Natural killer cell treated with Interleukin-12 subunit alpha and Interleukin-12 subunit beta and Interleukin-15 and Interleukin-18, amount 100 ng/mL, for 72 hours (primary cell): Measurements from ENCODE around the gene MGLL. TPM values are rescaled to one million over a fixed set of nuclear protein-coding genes. Genes with fewer than 3 reads are reported as not detected.

Source experiments
- ATAC-seq, 2 donors: fragments of 150-1000 bp; cut with Tn5 transposase in 1 of 2; sonication (Bioruptor Pico), chemical (Tn5 transposase) in 1 of 2; 2 replicates each; pipeline ENCODE4 v1.10.0; 2021
- DNase-seq: peaks from one replicate; pipeline ENCODE4 v3.0.0; 2022; ENCODE audit warnings: low spot score
- H3K27ac Mint-ChIP-seq, 2 donors: 1 replicate in 1 of 2; 2 replicates in 1 of 2; pipeline ENCODE4 v1.8.0; 2022; ENCODE audit warnings: mixed read lengths in 2 of 2, mild to moderate bottlenecking in 1 of 2, moderate library complexity in 1 of 2
- H3K27me3 Mint-ChIP-seq, 2 donors: 1 replicate in 1 of 2; 2 replicates in 1 of 2; pipeline ENCODE4 v1.8.0; 2022; ENCODE audit warnings: mixed read lengths in 2 of 2
- H3K36me3 Mint-ChIP-seq: one replicate; pipeline ENCODE4 v1.8.0; 2022; ENCODE audit warnings: mixed read lengths
- H3K4me1 Mint-ChIP-seq, 2 donors: 1 replicate in 1 of 2; 2 replicates in 1 of 2; pipeline ENCODE4 v1.8.0; 2022; ENCODE audit warnings: low read depth in 2 of 2, mixed read lengths in 2 of 2, mild to moderate bottlenecking in 1 of 2
- H3K4me3 Mint-ChIP-seq: one replicate; pipeline ENCODE4 v1.8.0; 2022; ENCODE audit warnings: mixed read lengths
- H3K9me3 Mint-ChIP-seq: 2 replicates; pipeline ENCODE4 v1.8.0; 2022; ENCODE audit warnings: mixed read lengths
- total RNA-seq, 2 donors: library from RNA; stranded (reverse); gene quantifications; one replicate each; pipeline ENCODE4 v1.2.3, GENCODE V29; 2022

MGLL gene
- total RNA-seq, 2 donors from 2014 or later: 2.1 to 3.2 TPM

DNA sequence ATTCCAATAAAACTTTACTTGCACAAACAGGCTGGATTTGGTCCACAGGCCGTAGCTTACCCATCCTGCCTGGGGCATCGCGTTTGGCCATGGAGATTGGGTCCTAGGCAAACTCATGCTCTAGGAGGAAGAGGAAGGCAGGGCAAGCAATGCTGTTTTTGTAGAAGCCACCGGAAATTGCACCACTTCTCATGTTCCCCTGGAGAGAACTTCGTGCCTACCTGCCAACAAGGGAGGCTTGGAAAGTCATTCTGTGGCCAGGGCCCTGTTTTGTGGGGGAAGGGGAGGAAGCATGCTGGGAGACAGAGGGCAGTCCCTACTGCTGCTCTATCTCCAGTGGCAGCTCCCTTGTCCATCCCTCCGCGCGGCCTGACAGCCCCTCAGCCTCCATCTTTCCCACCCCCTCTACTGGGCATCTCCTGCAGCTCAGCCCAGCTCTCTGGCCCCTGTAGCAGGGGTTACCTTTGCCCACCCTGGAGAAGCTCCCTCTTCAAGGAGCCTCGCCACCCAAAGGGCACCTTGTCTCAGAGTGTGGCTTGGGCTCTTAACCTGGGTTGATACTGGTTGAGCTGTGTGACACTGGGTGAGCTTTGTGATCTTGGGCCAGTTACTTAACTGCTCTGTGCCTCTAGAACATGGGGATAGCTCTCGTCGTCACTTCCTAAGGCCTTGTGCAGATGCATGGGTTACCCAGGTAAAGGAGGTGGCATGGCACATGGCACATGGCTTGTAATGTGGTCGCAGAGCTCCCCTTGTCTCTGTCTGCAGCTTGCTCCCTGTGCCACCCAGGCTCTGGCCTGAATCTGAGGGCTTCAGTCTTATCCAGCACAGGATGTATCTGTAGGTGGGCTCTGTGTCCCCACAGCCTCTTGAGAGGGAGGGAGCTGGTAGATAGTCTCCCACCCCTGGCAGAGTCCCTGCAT is 143.4 kb downstream of the MGLL start:
- ATAC-seq (no peak), DNase-seq (peak; percentile 35)
- Mint-ChIP-seq H3K27ac (no peak overlapping the region), H3K4me3 (no peak overlapping the region), H3K4me1 (peaks cover 14 to 20% of the 10 kb centered on the region in 2 donors), H3K27me3 (no peaks in the 10 kb centered on the region), H3K36me3 (no peaks in the 10 kb centered on the region), H3K9me3 (no peaks in the 10 kb centered on the region)

DNA sequence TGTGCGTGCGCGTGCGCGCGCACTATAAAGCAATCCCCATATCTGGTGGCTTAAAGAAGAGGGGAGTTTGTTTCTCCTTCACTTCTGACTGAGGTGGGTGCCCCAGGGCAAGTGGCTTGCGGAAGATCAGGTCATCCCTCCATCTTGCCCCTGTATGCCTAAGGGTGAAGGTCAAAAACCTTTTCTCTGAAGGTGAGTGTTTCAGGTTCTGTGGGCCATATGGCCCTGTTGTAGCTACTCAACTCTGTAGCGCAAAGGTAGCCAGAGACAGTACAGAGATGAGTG is 144.1 kb downstream of the MGLL start:
- Mint-ChIP-seq H3K27me3 (no peaks in the 10 kb centered on the region), H3K4me3 (no peak overlapping the region), H3K4me1 (peaks cover 20 to 22% of the 10 kb centered on the region in 2 donors), H3K9me3 (no peaks in the 10 kb centered on the region), H3K27ac (no peak overlapping the region), H3K36me3 (no peaks in the 10 kb centered on the region)
- ATAC-seq (no peak), DNase-seq (no peak)

DNA sequence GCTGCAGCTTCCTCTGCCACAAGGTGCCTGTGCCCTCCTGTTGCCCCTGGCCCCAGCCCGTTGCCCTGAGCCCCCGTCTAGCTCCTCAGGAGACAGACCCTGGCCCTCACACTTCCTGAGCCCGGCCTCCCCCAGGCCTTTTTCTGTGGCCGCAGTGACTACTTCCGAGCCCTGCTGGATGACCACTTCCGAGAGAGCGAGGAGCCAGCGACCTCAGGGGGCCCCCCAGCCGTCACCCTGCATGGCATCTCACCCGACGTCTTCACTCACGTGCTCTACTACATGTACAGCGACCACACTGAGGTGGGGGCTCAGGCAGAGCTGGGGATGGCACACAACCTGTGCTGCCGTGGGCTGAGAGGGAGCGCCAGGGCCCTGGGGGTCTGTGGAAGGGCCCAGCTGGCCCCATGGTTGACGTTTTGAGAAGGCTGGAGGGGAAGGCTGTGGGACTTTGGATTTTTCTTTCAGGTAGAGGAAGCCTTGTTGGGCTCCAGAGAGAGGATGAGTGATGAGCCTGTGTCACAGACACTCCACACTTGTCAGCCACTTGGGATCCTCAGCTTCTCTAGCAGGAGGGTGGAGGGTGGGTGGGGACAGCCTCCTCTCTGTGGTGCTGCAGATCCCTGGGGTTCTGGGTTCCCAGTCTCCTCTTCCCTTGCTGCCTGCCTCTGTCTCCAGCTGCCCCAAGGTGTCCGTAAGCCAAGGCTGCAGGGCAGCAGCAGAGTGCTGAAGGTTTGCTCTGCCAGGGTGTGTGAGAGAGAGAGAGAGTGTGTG is 144.6 kb downstream of the MGLL start:
- Mint-ChIP-seq H3K27me3 (no peaks in the 10 kb centered on the region), H3K27ac (no peak overlapping the region), H3K9me3 (no peaks in the 10 kb centered on the region), H3K4me3 (no peak overlapping the region), H3K4me1 (peaks cover 20 to 22% of the 10 kb centered on the region in 2 donors), H3K36me3 (no peaks in the 10 kb centered on the region)
- DNase-seq: peak; percentile 32
- ATAC-seq: no peak

DNA sequence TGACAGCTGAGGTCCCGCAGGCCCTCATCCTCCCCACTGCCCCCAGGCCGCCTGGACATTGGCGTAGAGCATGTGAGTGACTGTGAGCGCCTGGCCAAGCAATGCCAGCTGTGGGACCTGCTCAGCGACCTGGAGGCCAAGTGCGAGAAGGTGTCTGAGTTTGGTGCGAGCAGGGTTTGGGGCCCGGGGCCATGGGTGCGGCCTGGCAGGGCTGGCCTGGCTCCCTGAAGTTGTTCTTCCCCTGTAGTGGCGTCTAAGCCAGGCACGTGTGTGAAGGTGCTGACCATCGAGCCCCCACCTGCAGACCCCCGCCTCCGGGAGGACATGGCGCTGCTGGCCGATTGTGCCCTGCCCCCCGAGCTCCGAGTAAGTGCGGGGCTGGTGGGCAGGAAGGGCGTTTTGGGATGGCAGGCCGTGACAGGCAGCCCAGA is 145.4 kb downstream of the MGLL start:
- H3K9me3 Mint-ChIP-seq: no peaks in the 10 kb centered on the region
- H3K4me3 Mint-ChIP-seq: no peak overlapping the region
- peaks cover 22 to 23% of the 10 kb centered on the region in 2 donors for H3K4me1 Mint-ChIP-seq
- no peak overlapping the region for H3K27ac Mint-ChIP-seq
- H3K36me3 Mint-ChIP-seq: no peaks in the 10 kb centered on the region
- ATAC-seq (no peak), DNase-seq (peak; percentile 35)
- H3K27me3 Mint-ChIP-seq: no peaks in the 10 kb centered on the region

DNA sequence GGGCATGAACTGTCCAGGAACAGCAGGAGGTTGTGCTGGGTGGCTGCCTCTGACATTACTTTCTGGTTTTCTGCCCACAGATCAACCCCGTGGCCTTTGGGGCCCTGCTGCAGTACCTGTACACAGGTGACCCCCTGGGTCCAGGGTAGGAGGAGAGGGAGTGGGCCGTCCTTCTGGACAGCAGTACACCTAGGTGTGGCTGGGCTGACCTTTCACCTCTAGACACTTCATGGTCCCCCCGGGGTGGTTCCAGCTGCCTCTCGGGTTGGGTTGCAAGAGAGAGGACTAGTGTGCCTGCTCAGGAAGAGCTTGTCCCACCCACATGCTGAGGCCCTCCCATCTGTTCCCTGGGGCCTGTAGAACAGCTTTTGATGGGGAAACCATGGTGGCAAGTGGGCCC is 145.9 kb downstream of the MGLL start:
- Mint-ChIP-seq H3K4me3 (no peak overlapping the region), H3K4me1 (peaks cover 25 to 26% of the 10 kb centered on the region in 2 donors), H3K27ac (no peak overlapping the region), H3K27me3 (no peaks in the 10 kb centered on the region), H3K9me3 (no peaks in the 10 kb centered on the region), H3K36me3 (no peaks in the 10 kb centered on the region)
- ATAC-seq (no peak), DNase-seq (no peak)

DNA sequence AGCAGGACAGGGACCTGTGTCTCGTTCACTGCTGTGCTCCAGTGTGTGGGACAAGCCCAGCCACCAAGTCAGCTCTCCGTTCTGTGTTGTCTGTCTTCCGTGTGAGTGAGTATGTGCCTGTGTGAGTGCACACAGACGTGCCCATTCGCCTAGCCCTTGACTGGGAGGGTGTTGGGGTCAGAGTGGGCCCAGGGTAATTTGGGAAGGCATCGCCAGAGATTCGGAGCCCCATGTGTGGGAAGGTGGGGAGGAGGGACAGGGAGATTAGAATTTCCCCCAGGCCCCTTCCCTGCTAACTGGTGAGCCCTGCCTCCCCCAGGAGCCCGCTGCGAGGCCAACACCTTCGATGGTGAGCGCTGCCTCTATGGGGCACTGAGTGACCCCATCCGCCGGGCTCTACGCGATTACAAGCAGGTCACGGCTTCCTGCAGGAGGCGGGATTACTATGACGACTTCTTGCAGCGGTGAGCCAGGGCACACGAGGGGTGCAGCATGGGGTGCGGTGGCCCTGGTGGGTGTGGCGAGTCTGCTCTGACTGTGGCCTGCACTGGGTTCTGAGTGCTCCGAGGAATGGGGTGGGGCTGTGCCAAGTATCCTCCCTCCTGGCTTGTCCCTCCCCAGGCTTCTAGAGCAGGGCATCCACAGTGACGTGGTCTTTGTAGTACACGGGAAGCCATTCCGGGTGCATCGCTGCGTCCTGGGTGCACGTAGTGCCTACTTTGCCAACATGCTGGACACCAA is 146.5 kb downstream of the MGLL start:
- Mint-ChIP-seq H3K27me3 (no peaks in the 10 kb centered on the region), H3K27ac (no peak overlapping the region), H3K9me3 (no peaks in the 10 kb centered on the region), H3K4me3 (no peak overlapping the region), H3K4me1 (peaks cover 25 to 28% of the 10 kb centered on the region in 2 donors), H3K36me3 (no peaks in the 10 kb centered on the region)
- ATAC-seq: no peak
- no peak for DNase-seq

DNA sequence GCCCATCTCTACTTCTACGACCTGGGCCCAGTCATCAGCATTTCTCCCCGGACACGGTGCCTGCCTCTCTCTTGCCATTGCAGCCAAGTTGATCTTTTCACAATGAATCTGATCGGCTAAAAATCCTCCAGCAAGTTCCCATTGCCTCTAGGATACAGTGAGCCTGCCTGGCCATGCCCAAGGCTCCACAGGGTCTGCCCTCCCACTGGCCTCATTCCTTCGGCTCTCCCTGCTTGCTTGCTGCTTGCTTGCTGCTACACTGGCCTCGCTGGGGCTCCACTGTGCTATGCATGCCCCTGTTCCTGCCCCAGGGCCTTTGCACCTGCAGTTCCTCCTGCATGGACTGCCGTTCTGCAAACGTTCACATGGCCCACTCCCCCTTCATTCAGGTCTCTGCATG is 147.5 kb downstream of the MGLL start:
- Mint-ChIP-seq H3K9me3 (no peaks in the 10 kb centered on the region), H3K36me3 (no peaks in the 10 kb centered on the region), H3K4me3 (peak overlapping the region; percentile 82), H3K27ac (peak overlapping the region; percentile 69 to 82), H3K27me3 (no peaks in the 10 kb centered on the region), H3K4me1 (peaks cover 25 to 28% of the 10 kb centered on the region in 2 donors)
- no peak for DNase-seq
- no peak for ATAC-seq

DNA sequence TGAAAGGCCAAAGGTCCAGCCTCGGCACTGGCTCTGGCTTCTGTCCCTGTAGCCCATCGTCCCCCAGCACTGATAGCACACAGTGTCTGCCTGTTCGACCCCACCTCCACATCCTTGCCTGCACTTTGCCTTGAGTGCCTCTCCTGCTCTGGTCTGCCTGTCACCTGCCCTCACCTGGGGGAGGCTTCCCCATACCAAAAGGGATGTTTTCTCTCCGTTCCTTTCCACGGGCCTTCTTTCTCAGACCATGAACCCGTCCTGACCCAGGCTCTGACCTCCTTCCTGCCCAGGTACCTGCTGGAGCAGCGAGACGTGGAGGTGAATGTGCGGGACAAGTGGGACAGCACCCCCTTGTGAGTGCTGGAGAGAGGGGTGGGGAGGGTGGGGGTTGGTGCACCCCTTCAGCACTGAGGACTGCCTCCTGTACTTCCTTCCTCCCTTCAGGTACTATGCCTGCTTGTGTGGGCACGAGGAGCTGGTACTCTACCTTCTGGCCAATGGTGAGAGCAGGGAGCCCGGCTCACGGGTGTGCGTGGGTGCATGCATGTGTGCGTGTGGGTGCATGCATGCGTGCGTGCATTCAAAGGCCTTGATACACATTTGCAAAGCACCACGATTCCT is 148.1 kb downstream of the MGLL start:
- Mint-ChIP-seq H3K4me3 (peak overlapping the region; percentile 82), H3K9me3 (no peaks in the 10 kb centered on the region), H3K4me1 (peaks cover 25 to 28% of the 10 kb centered on the region in 2 donors), H3K27me3 (no peaks in the 10 kb centered on the region), H3K27ac (peak overlapping the region; percentile 69 to 82), H3K36me3 (no peaks in the 10 kb centered on the region)
- DNase-seq (no peak), ATAC-seq (no peak)

DNA sequence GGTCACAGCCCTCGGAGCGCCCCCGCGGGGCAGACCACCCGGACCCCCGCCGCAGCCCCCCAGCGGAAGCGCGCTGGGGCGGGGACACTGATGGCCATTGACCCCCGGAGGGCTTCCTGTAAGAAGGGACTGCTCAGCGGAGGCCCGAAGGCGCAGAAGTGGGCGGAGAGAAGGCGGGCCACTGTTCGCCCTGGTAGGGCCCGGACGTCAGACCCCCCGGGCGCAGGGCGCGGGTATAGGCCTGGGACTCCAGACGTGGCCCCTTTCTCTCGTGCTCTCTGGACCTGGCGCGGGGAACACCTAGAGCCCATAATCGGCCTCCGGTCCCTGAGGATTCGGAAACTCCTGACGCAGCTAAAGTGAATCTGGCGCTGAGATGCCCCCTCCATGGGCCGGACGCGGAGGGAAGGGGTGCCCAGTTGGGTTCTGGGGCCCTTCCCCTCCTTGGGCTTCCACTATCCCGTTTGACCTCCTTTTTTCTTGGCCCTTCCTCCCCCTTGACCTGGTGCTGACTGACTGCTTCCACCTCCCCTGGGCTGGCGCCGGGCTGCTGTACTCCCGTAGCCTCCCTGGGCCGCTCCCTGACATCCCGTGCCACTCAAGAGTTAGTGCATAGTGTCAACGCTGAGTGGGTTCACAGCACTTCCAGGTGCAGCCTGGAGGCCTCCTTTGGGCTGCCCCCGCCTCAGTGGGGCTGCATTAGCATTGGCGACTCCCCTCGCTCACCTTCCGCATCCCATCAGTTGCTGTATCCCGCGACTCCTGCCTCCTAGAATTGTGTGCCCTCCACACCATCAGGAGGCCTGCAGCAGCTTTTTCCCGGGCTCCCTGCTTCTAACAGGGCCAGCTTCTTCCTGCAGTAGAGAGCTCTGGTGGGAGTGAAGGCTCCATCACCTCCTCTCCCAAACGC is 148.9 kb downstream of the MGLL start:
- Mint-ChIP-seq H3K27ac (peak overlapping the region; percentile 57 to 82), H3K36me3 (no peaks in the 10 kb centered on the region), H3K9me3 (no peaks in the 10 kb centered on the region), H3K27me3 (no peaks in the 10 kb centered on the region), H3K4me3 (peak overlapping the region; percentile 82), H3K4me1 (peaks cover 25 to 28% of the 10 kb centered on the region in 2 donors)
- DNase-seq (peak; percentile 83), ATAC-seq (peak; percentile 77 to 79)

DNA sequence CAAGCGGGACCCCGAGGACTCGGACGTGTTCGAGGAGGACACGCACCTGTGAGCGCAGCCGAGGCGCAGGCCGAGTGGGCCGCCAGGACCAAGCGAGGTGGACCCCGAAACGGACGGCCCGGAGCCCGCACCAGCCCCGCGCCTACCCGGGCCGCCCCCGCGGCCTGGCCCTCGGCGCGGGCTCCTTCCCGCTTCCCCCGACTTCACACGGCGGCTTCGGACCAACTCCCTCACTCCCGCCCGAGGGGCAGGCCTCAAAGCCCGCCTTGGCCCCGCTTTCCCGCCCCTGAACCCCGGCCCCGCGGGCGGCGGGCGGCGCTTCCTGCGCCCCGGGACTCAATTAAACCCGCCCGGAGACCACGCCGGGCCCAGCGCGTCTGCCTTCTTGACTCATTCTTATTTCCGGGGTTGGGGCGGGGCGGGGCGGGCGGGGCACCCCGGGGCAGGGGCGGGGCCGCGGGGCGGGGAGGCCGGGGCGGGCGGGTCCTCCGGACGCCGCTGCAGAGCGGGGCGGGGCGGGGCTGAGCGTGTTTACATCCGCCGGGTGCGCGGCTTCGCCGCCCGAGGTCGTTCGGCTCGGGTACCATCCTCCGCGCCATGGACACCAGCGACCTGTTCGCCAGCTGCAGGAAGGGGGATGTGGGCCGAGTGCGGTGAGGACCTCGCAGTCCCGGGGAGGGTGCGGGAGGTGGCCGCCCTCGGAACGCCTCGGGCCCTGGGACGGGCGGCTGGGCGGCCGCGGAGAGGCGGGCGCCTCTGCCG is 149.7 kb downstream of the MGLL start, which contains the start of gene ABTB1:
Gene ABTB1, plus strand, starts transcription at position 524 of the 762 bp plus-strand sequence. Its CDS starts 74 bp downstream, at position 598.
- DNase-seq (peak; percentile 92), ATAC-seq (peak; percentile 92 to 93)
- peak within 1 kb of the TSS; percentile 92 for H3K4me3 Mint-ChIP-seq
- no peaks in the 10 kb centered on the region for H3K36me3 Mint-ChIP-seq
- H3K9me3 Mint-ChIP-seq: no peaks in the 10 kb centered on the region
- H3K27me3 Mint-ChIP-seq: no peaks in the 10 kb centered on the region
- peaks cover 25 to 28% of the 10 kb centered on the region in 2 donors for H3K4me1 Mint-ChIP-seq
- peak within 1 kb of the TSS; percentile 92 to 93 for H3K27ac Mint-ChIP-seq

DNA sequence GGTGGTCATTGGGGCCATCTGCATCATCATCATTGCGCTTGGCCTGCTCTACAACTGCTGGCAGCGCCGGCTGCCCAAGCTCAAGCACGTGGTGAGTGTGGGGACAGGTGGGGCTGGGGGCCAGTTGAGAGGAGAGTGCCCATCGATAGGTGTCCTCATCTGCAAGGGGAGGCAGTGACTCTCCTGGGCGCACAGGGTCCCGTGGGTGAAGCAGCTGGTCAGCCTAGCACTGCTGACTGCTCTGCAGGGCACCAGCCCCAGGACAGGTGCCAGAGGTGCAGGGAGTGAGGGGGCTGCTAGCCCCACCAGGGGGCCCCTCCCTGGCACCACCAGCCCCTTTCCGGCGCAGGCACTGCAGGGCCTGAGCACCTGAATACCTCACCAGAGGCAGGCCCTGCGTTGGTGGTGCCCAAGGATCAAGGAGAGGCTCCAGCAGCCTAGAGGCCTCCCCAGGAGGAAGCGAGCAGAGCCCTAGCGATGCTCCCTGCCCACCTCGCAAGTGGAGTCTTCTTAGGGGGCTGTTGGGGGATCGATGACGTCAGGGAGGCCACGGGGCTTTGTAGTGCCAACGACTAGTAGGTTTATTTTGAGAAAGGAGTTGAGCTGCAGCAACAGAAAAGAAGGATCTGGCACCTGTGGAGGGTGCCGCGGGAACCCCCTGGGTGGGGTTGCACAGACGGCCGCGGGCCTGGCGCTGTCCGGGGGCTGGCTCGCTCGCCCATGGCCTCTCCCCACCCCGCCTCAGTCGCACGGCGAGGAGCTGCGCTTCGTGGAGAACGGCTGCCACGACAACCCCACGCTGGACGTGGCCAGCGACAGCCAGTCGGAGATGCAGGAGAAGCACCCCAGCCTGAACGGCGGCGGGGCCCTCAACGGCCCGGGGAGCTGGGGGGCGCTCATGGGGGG is 150.5 kb downstream of the MGLL start:
- Mint-ChIP-seq H3K9me3 (no peaks in the 10 kb centered on the region), H3K27me3 (no peaks in the 10 kb centered on the region), H3K36me3 (no peaks in the 10 kb centered on the region), H3K4me3 (peak overlapping the region; percentile 92), H3K4me1 (peaks cover 25 to 28% of the 10 kb centered on the region in 2 donors), H3K27ac (peak overlapping the region; percentile 92 to 93)
- DNase-seq: no peak
- peak in 1 of 2 donors; percentile 18 for ATAC-seq
